PC-9 (cell line): Measurements from ENCODE around the gene CRB3. TPM values are rescaled to one million over a fixed set of nuclear protein-coding genes. Genes with fewer than 3 reads are reported as not detected.
A peak's percentile ranks its signal among the peaks of the same experiment; 100 is the strongest.

ENCODE experiments used
- BruUV-seq: library from RNA; stranded (reverse); fragments of 400-500 nt; replicated peaks from 2 replicates; lab custom pipeline; 2021; lab: Mats Ljungman, UMichigan
- CTCF ChIA-PET: fragments of 300-600 bp; sonication (Branson Sonifier 250); formaldehyde crosslinking; loops from one replicate; lab custom pipeline; 2022; ENCODE audit warnings: antibody characterized with exemption; lab: Charles Lee
- POLR2A ChIA-PET: fragments of 300-600 bp; sonication (Branson Sonifier 250); formaldehyde crosslinking; loops from one replicate; lab custom pipeline; 2022; ENCODE audit warnings: antibody characterized with exemption; ENCODE audit not compliant: unreplicated experiment; lab: Charles Lee
- DNase-seq, 2 experiments: peaks; one replicate each; pipeline versions ENCODE4 v3.0.0 to v3.0.0-alpha.2; 2015 to 2022; ENCODE audit warnings: mixed read lengths in 1 of 2
- H2AFZ ChIP-seq: fragments of 200-600 bp; sonication (generic); 2 replicates; pipeline ENCODE4 v1.8.1; 2017; ENCODE audit warnings: antibody characterized with exemption
- H3F3A ChIP-seq: fragments of 200-600 bp; sonication (generic); 2 replicates; pipeline ENCODE4 v1.8.1; 2017; ENCODE audit warnings: antibody characterized with exemption, mild to moderate bottlenecking, low read depth; ENCODE audit not compliant: insufficient read depth
- H3K27ac ChIP-seq: fragments of 200-600 bp; sonication (generic); 2 replicates; pipeline ENCODE4 v1.6.1; 2016; ENCODE audit warnings: mixed run types
- H3K27me3 ChIP-seq: fragments of 200-600 bp; sonication (generic); 2 replicates; pipeline ENCODE4 v1.6.1; 2016; ENCODE audit warnings: low read depth, mixed run types; ENCODE audit not compliant: insufficient read depth
- H3K36me3 ChIP-seq: fragments of 200-600 bp; sonication (generic); 2 replicates; pipeline ENCODE4 v1.6.1; 2016; ENCODE audit warnings: low read depth, mixed run types
- H3K4me1 ChIP-seq: fragments of 200-600 bp; sonication (generic); replicated peaks from 2 replicates; pipeline ENCODE4 v1.6.1; 2016; ENCODE audit warnings: mixed run types; ENCODE audit not compliant: insufficient read depth
- H3K4me2 ChIP-seq: fragments of 200-600 bp; sonication (generic); 2 replicates; pipeline ENCODE4 v1.6.1; 2017; ENCODE audit warnings: mixed run types
- H3K4me3 ChIP-seq: fragments of 200-600 bp; sonication (generic); 2 replicates; pipeline ENCODE4 v1.6.1; 2016; ENCODE audit warnings: mixed run types
- H3K79me2 ChIP-seq: fragments of 200-600 bp; sonication (generic); 2 replicates; pipeline ENCODE4 v1.6.1; 2017; ENCODE audit warnings: low read depth, mixed run types
- H3K9me2 ChIP-seq: fragments of 200-600 bp; sonication (generic); 2 replicates; pipeline ENCODE4 v1.8.1; 2017; ENCODE audit warnings: mild to moderate bottlenecking; ENCODE audit not compliant: insufficient read depth
- H3K9me3 ChIP-seq: fragments of 200-600 bp; sonication (generic); 2 replicates; pipeline ENCODE4 v1.8.1; 2016; ENCODE audit warnings: low read depth; ENCODE audit not compliant: insufficient read depth
- H4K20me1 ChIP-seq: fragments of 200-600 bp; sonication (generic); 2 replicates; pipeline ENCODE4 v1.8.1; 2017; ENCODE audit not compliant: insufficient read depth
- EZH2 ChIP-seq: fragments of 200-600 bp; sonication (generic); IDR thresholded peaks from 2 replicates; pipeline ENCODE4 v1.8.0; 2017; ENCODE audit warnings: antibody characterized with exemption, low read depth
- intact Hi-C: fragments of 100-400 bp; cut with micrococcal nuclease; formaldehyde crosslinking; loops from one replicate; pipeline ENCODE4 v1.10.0; 2022; ENCODE audit not compliant: unreplicated experiment
- total RNA-seq: library from RNA; stranded (reverse); gene quantifications from 2 replicates; pipeline ENCODE4 v1.2.3, GENCODE V29; 2021
- TF ChIP-seq, protein P1 (sequence below): fragments of 200-600 bp; sonication (generic); conservative IDR thresholded peaks from 2 replicates; pipeline ENCODE4 v1.6.1; 2017; ENCODE audit warnings: mixed run types, antibody characterized with exemption, mild to moderate bottlenecking, moderate library complexity

The CRB3 gene
- total RNA-seq, 1 experiment from 2014 or later = 40.6 TPM

DNA sequence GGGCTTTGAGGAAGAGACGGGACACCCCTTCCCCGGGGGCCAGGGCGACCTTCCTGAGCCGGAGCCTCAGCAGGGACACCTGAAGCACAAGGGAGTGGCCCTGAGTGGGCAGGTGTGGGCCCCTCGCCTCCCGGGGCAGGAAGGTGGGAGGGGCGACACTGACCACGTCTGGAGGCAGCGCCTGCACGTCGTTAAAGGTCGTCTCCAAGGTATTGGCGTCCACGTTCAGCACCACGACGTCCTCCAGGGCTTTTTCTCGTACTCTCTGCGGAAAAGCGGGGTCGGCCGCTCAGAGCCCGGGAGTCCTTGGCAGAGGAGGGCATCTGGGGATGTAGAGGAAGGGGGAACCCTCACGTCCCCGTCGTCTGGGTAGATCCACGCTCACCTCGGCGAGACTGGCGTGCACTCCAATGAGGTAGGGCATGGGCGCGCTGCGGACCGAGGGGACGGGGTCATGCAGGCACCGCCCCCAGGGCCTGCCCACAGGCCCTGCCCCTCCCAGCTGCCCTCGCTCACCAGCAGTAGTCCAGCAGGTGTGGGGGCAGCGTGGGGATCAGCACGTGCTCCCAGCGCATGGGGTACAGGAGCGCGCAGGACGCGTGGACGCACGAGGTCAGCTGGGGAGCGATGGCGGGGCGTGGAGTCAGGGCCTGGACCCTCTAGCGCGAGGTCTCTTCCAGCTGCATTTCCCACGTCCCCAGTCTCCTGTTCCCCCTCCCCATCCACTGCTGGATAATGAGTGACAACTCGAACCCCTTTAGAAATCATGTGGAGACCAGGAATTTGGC lies 11.4 kb downstream of the CRB3 start:
- H3F3A ChIP-seq = no peaks in the 10 kb centered on the region; the same call in 1 of the 2 replicates
- no peaks in the 10 kb centered on the region for H3K79me2 ChIP-seq
- no peaks in the 10 kb centered on the region for H3K9me2 ChIP-seq
- no peak overlapping the region for H3K27ac ChIP-seq
- no peaks in the 10 kb centered on the region for H3K9me3 ChIP-seq
- intact Hi-C loops = no loop called here
- no peaks in the 10 kb centered on the region for H3K27me3 ChIP-seq
- peak overlapping the region; percentile 73; the same call in 1 of the 2 replicates for H3K4me2 ChIP-seq
- H3K36me3 ChIP-seq = no peaks in the 10 kb centered on the region
- BruUV-seq = no TSS peak
- H3K4me3 ChIP-seq = no peak overlapping the region
- peaks cover 9% of the 10 kb centered on the region; the same call in 1 of the 2 replicates for H3K4me1 ChIP-seq
- ChIA-PET CTCF (no interaction called here), POLR2A (no interaction called here)
- H4K20me1 ChIP-seq = no peaks in the 10 kb centered on the region
- TF ChIP-seq, protein P1, sequence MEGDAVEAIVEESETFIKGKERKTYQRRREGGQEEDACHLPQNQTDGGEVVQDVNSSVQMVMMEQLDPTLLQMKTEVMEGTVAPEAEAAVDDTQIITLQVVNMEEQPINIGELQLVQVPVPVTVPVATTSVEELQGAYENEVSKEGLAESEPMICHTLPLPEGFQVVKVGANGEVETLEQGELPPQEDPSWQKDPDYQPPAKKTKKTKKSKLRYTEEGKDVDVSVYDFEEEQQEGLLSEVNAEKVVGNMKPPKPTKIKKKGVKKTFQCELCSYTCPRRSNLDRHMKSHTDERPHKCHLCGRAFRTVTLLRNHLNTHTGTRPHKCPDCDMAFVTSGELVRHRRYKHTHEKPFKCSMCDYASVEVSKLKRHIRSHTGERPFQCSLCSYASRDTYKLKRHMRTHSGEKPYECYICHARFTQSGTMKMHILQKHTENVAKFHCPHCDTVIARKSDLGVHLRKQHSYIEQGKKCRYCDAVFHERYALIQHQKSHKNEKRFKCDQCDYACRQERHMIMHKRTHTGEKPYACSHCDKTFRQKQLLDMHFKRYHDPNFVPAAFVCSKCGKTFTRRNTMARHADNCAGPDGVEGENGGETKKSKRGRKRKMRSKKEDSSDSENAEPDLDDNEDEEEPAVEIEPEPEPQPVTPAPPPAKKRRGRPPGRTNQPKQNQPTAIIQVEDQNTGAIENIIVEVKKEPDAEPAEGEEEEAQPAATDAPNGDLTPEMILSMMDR = no peak
- TF ChIP-seq EZH2 = no peak
- no peak for DNase-seq
- H2AFZ ChIP-seq = no peak overlapping the region

DNA sequence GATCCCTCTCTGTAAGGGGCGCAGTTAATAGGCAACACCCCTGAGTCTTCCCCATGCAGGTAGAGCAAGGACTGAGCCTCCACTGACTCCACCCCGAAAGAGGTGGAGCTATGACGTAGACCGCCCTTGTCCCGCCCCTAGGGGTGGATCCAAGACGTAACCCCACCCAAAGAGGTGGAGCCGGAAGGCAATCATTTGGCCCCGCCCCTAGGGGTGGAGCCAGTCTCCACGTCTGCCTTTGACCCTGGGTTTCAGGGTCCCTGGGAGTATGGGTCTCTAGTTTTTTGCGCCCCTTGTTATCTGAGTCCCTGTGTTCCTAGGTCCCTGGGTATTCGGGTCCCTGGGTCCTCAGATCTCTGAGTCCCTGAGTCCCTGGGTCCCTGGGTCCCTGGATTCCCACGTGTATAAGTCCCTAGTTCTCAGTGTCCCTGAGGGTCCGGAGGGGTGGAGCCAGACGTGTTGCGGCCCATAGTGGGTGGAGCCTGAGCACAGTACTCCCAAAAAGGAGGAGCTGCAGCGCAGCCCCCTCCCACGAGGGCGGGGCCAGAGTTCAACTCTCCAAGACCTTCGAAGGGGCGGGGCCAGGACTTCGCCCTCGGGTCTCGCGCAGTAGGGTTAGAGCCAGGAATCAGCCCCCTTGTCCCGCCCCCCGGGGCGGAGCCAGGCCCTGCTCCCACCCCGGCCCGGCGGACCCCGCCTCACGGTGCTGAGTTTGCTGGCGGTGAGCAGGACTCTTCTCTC lies 12.3 kb downstream of the CRB3 start:
- H3K4me3 ChIP-seq = peak overlapping the region; percentile 14; the same call in 1 of the 2 replicates
- intact Hi-C loops = no loop called here
- peak overlapping the region; percentile 73 for H3K4me2 ChIP-seq
- H2AFZ ChIP-seq = no peak overlapping the region
- H3K27me3 ChIP-seq = no peaks in the 10 kb centered on the region
- H3K4me1 ChIP-seq = peaks cover 9% of the 10 kb centered on the region; the same call in 1 of the 2 replicates
- H3K9me2 ChIP-seq = no peaks in the 10 kb centered on the region
- POLR2A ChIA-PET = interaction anchor here (0.5 to 0.7 kb wide), 2 partner anchors 51 to 254 kb away, joined by 3 read pairs; partner anchors contain the start of gene KHSRP
- no peak for TF ChIP-seq EZH2
- TF ChIP-seq, protein P1 = no peak
- CTCF ChIA-PET = no interaction called here
- DNase-seq = peak in 1 of 2 experiments; percentile 29
- H3K9me3 ChIP-seq = no peaks in the 10 kb centered on the region
- H3K27ac ChIP-seq = no peak overlapping the region
- no peaks in the 10 kb centered on the region for H3K36me3 ChIP-seq
- no peaks in the 10 kb centered on the region; the same call in 1 of the 2 replicates for H3F3A ChIP-seq
- BruUV-seq = no TSS peak
- no peaks in the 10 kb centered on the region for H4K20me1 ChIP-seq
- H3K79me2 ChIP-seq = no peaks in the 10 kb centered on the region

DNA sequence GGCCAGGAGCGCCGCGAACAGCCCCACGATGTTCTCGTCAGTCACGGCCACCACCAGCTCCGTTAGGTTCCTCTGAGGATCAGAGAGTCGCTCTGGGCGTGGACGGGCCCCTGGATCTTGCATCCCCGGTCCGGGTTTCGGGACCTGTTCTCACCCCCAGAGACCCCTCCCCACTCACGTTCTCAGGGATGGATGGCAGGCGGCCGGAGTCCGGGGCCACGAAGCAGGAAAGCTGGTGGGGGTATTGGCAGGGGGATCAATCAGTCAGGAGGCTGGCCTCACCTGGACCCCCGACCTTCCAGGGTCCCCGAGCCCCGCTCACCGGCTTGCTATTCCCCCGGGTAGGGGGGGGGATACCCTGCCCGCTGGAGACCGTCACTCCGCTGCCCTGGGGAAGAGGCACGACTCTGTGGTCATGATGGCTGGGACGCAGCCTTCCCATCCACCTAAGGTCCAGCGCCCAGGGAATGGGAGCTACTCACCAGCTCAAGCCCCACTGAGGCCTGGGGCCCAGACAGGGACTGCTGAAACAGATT lies 12.9 kb downstream of the CRB3 start:
- H3K27ac ChIP-seq = no peak overlapping the region
- H3K9me3 ChIP-seq = no peaks in the 10 kb centered on the region
- H3K27me3 ChIP-seq = no peaks in the 10 kb centered on the region
- H3K4me3 ChIP-seq = no peak overlapping the region
- H2AFZ ChIP-seq = no peak overlapping the region
- H3K79me2 ChIP-seq = no peaks in the 10 kb centered on the region
- DNase-seq = no peak
- BruUV-seq = no TSS peak
- H3K36me3 ChIP-seq = no peaks in the 10 kb centered on the region
- CTCF ChIA-PET = no interaction called here
- intact Hi-C loops = no loop called here
- no peaks in the 10 kb centered on the region; the same call in 1 of the 2 replicates for H3F3A ChIP-seq
- no peaks in the 10 kb centered on the region for H3K9me2 ChIP-seq
- TF ChIP-seq, protein P1 = no peak
- no peak for TF ChIP-seq EZH2
- no peaks in the 10 kb centered on the region for H4K20me1 ChIP-seq
- H3K4me2 ChIP-seq = no peak overlapping the region
- peaks cover 9% of the 10 kb centered on the region; the same call in 1 of the 2 replicates for H3K4me1 ChIP-seq
- POLR2A ChIA-PET = interaction anchor here (0.7 kb wide), 1 partner anchor 254 kb away, joined by 3 read pairs; no protein-coding TSS in a partner anchor
